SK-N-SH (cell line): ENCODE data around the gene IFNG-AS1. TPM values are rescaled to one million over a fixed set of nuclear protein-coding genes. Genes with fewer than 3 reads are reported as not detected.

Source experiments
- CTCF ChIA-PET: fragments of 300-600, 350-600 bp; formaldehyde crosslinking; extraction: SDS; loops from one replicate; lab custom pipeline; 2021; lab: Yijun Ruan, JAX
- POLR2A ChIA-PET: fragments of 350-600 bp; sonication (Branson Sonifier 250); formaldehyde crosslinking; extraction: SDS; loops from one replicate; lab custom pipeline; 2020; ENCODE audit warnings: antibody characterized with exemption, inconsistent platforms; lab: Yijun Ruan, JAX
- DNase-seq: peaks from one replicate; pipeline ENCODE4 v3.0.0; 2012
- H2AFZ ChIP-seq: fragments of 200-600 bp; sonication (generic); 2 replicates; pipeline ENCODE4 v1.8.1; 2016; ENCODE audit warnings: antibody characterized with exemption, mild to moderate bottlenecking, low read depth
- H3F3A ChIP-seq: fragments of 200-600 bp; sonication (generic); replicated peaks from 2 replicates; pipeline ENCODE3; 2016; ENCODE audit warnings: antibody characterized with exemption, mild to moderate bottlenecking; ENCODE audit not compliant: insufficient read depth
- H3K27ac ChIP-seq, 2 experiments: fragments of 200-500 bp in 1 of 2; fragments of 200-600 bp in 1 of 2; sonication (Bioruptor generic) in 1 of 2; sonication (generic), shearing (Covaris generic) in 1 of 2; 2 replicates each; pipeline versions ENCODE4 v1.5.1 to v1.6.1; 2014 to 2016; ENCODE audit warnings: low read depth in 2 of 2, inconsistent platforms in 1 of 2, low read length in 1 of 2, mild to moderate bottlenecking in 1 of 2, mixed read lengths in 1 of 2
- H3K27me3 ChIP-seq: fragments of 200-600 bp; sonication (generic), shearing (Covaris generic); 2 replicates; pipeline ENCODE4 v1.6.1; 2016; ENCODE audit warnings: mixed run types; ENCODE audit not compliant: insufficient read depth
- H3K36me3 ChIP-seq, 2 experiments: fragments of 200-500 bp in 1 of 2; fragments of 200-600 bp in 1 of 2; sonication (Bioruptor generic) in 1 of 2; sonication (generic) in 1 of 2; replicated peaks in 1 of 2; 2 replicates each; pipeline versions ENCODE3 to v1.5.1; 2014 to 2016; ENCODE audit warnings: low read length in 1 of 2, mild to moderate bottlenecking in 1 of 2; ENCODE audit not compliant: insufficient read depth in 2 of 2, control insufficient read depth in 1 of 2
- H3K4me1 ChIP-seq, 2 experiments: fragments of 200-500 bp in 1 of 2; fragments of 200-600 bp in 1 of 2; sonication (Bioruptor generic) in 1 of 2; sonication (generic), shearing (Covaris generic) in 1 of 2; 2 replicates each; pipeline versions ENCODE4 v1.5.1 to v1.6.1; 2014 to 2016; ENCODE audit warnings: low read depth in 1 of 2, low read length in 1 of 2, mixed run types in 1 of 2; ENCODE audit not compliant: insufficient read depth in 2 of 2, control insufficient read depth in 1 of 2
- H3K4me2 ChIP-seq: fragments of 200-600 bp; sonication (generic), shearing (Covaris generic); 2 replicates; pipeline ENCODE4 v1.6.1; 2017; ENCODE audit warnings: mixed run types
- H3K4me3 ChIP-seq, 2 experiments: fragments of 200-500 bp in 1 of 2; fragments of 200-600 bp in 1 of 2; sonication (Bioruptor generic) in 1 of 2; sonication (generic), shearing (Covaris generic) in 1 of 2; 2 replicates each; pipeline versions ENCODE4 v1.5.1 to v1.8.1; 2014 to 2016; ENCODE audit warnings: low read depth in 2 of 2, inconsistent platforms in 1 of 2, low read length in 1 of 2, mild to moderate bottlenecking in 1 of 2, mixed read lengths in 1 of 2, moderate library complexity in 1 of 2
- H3K79me2 ChIP-seq: fragments of 200-600 bp; sonication (generic); 2 replicates; pipeline ENCODE4 v1.8.1; 2017; ENCODE audit warnings: mild to moderate bottlenecking; ENCODE audit not compliant: insufficient read depth
- H3K9ac ChIP-seq: fragments of 200-600 bp; sonication (generic); 2 replicates; pipeline ENCODE4 v1.6.1; 2017; ENCODE audit warnings: mixed run types
- H3K9me2 ChIP-seq: fragments of 200-600 bp; sonication (generic); 2 replicates; pipeline ENCODE4 v1.6.1; 2017; ENCODE audit warnings: mixed run types
- H3K9me3 ChIP-seq: fragments of 200-600 bp; sonication (generic); 2 replicates; pipeline ENCODE4 v1.6.1; 2017; ENCODE audit warnings: mixed run types, mild to moderate bottlenecking, moderate library complexity
- H4K20me1 ChIP-seq: fragments of 200-600 bp; sonication (generic); 2 replicates; pipeline ENCODE4 v1.6.1; 2017; ENCODE audit warnings: mild to moderate bottlenecking, mixed run types; ENCODE audit not compliant: insufficient read depth
- CHD2 ChIP-seq: fragments of 150-350 bp; IDR thresholded peaks from 2 replicates; pipeline ENCODE4 v1.6.1; 2018; ENCODE audit warnings: low read length; ENCODE audit not compliant: partially characterized antibody
- EP300 ChIP-seq, 2 experiments: IDR thresholded peaks; 2 replicates each; pipeline versions ENCODE4 v1.4.0 to v1.6.1; 2012; ENCODE audit warnings: borderline replicate concordance in 1 of 2, low read depth in 1 of 2, low read length in 1 of 2
- FOXJ3 ChIP-seq: sonication (generic); formaldehyde crosslinking; IDR thresholded peaks from 2 replicates; pipeline ENCODE4 v1.5.1; 2020; ENCODE audit warnings: mild to moderate bottlenecking, missing genetic modification reagents
- GABPA ChIP-seq: IDR thresholded peaks from 2 replicates; pipeline ENCODE4 v1.4.0; 2012; ENCODE audit warnings: low read depth, mild to moderate bottlenecking
- IRF3 ChIP-seq: fragments of 150-350 bp; IDR thresholded peaks from 2 replicates; pipeline ENCODE4 v1.6.1; 2016; ENCODE audit warnings: mild to moderate bottlenecking, low read depth, low read length
- MAX ChIP-seq: IDR thresholded peaks from 2 replicates; pipeline ENCODE4 v1.4.0; 2012; ENCODE audit warnings: low read depth
- MEF2A ChIP-seq: IDR thresholded peaks from 2 replicates; pipeline ENCODE4 v1.4.0; 2012; ENCODE audit warnings: low read depth, borderline replicate concordance
- NRF1 ChIP-seq: IDR thresholded peaks from 2 replicates; pipeline ENCODE4 v1.6.1; 2012; ENCODE audit warnings: low read depth, mild to moderate bottlenecking, low read length
- RCOR1 ChIP-seq: fragments of 150-350 bp; IDR thresholded peaks from 2 replicates; pipeline ENCODE4 v1.6.1; 2017; ENCODE audit warnings: antibody characterized with exemption, low read length
- RFX5 ChIP-seq: IDR thresholded peaks from 2 replicates; pipeline ENCODE4 v1.6.1; 2012; ENCODE audit warnings: mild to moderate bottlenecking, improper control_type of control experiment, low read length
- RXRA ChIP-seq: IDR thresholded peaks from 2 replicates; pipeline ENCODE4 v1.4.0; 2012; ENCODE audit warnings: low read depth, mild to moderate bottlenecking, borderline replicate concordance
- SIN3A ChIP-seq: IDR thresholded peaks from 2 replicates; pipeline ENCODE4 v1.6.1; 2012; ENCODE audit warnings: low read depth, mild to moderate bottlenecking, low read length, moderate library complexity, borderline replicate concordance
- TCF12 ChIP-seq: IDR thresholded peaks from 2 replicates; pipeline ENCODE4 v1.4.0; 2012
- USF1 ChIP-seq: IDR thresholded peaks from 2 replicates; pipeline ENCODE4 v1.4.0; 2012; ENCODE audit warnings: low read depth, borderline replicate concordance
- YY1 ChIP-seq: IDR thresholded peaks from 2 replicates; pipeline ENCODE4 v1.4.0; 2012; ENCODE audit warnings: low read depth, mild to moderate bottlenecking
- WGBS: methylation state at CpG from one replicate; pipeline ENCODE4 v1.1.6; 2017; ENCODE audit warnings: low lambda C conversion rate; 5-methylcytosine and 5-hydroxymethylcytosine counted together
- polyA plus RNA-seq, 3 experiments: library from polyadenylated mRNA; depleted of rRNA; stranded (reverse); fragments of >200 nt; gene quantifications; 2 replicates each; pipeline ENCODE4 v1.2.3, GENCODE V29; 2012
- TF ChIP-seq, protein P1 (sequence below): IDR thresholded peaks from 2 replicates; pipeline ENCODE4 v1.6.1; 2012; ENCODE audit warnings: mild to moderate bottlenecking, low read depth, low read length, moderate library complexity
- TF ChIP-seq, protein P2 (sequence below): fragments of 200-600 bp; sonication (generic); IDR thresholded peaks from 2 replicates; pipeline ENCODE4 v1.6.1; 2017; ENCODE audit warnings: antibody characterized with exemption, mild to moderate bottlenecking, moderate library complexity

The IFNG-AS1 gene
- polyA plus RNA-seq, 1 of the 3 experiments (the other 2 are of a cell fraction), result not detected

DNA sequence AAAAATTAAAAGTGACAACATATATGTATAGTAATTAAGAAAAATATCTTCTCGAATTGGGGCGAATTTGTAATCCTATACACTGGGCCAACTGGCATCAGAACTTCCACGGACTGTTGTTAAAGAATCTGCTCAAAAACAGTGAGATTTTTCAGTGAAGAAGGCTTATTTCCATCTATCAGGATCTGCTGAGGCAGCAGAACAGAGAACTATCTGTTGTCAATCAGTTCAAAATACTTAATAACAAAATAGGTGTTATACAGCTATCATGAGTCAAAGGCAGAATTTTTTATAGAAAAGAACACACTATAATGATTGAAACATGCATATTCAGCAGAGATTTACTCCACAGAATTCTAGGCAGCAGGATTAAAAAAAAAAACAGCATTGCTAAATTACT, 41.9 kb downstream of the IFNG-AS1 start:
- H3K4me2 ChIP-seq, result no peak overlapping the region
- ChIA-PET CTCF (interaction anchor here (0.9 to 2.5 kb wide), 2 partner anchors 9 to 88 kb away, joined by 4 to 13 read pairs; no protein-coding TSS in a partner anchor), POLR2A (no interaction called here)
- H3K9ac ChIP-seq, result no peak overlapping the region
- H3K4me1 ChIP-seq, result no peaks in the 10 kb centered on the region
- H3K9me3 ChIP-seq, result no peaks in the 10 kb centered on the region
- no peak for TF ChIP-seq SIN3A
- no peak for TF ChIP-seq RCOR1
- TF ChIP-seq CHD2, result no peak
- no peak for TF ChIP-seq FOXJ3 (CRISPR knock-in tag)
- no peak for TF ChIP-seq MAX
- TF ChIP-seq IRF3, result no peak
- TF ChIP-seq MEF2A, result no peak
- no peak for TF ChIP-seq EP300 (IDR thresholded peaks at IDR 0.05; ENCODE audit: borderline replicate concordance in 1 of 2, low read depth in 1 of 2, low read length in 1 of 2)
- TF ChIP-seq GABPA, result no peak
- TF ChIP-seq, protein P1, sequence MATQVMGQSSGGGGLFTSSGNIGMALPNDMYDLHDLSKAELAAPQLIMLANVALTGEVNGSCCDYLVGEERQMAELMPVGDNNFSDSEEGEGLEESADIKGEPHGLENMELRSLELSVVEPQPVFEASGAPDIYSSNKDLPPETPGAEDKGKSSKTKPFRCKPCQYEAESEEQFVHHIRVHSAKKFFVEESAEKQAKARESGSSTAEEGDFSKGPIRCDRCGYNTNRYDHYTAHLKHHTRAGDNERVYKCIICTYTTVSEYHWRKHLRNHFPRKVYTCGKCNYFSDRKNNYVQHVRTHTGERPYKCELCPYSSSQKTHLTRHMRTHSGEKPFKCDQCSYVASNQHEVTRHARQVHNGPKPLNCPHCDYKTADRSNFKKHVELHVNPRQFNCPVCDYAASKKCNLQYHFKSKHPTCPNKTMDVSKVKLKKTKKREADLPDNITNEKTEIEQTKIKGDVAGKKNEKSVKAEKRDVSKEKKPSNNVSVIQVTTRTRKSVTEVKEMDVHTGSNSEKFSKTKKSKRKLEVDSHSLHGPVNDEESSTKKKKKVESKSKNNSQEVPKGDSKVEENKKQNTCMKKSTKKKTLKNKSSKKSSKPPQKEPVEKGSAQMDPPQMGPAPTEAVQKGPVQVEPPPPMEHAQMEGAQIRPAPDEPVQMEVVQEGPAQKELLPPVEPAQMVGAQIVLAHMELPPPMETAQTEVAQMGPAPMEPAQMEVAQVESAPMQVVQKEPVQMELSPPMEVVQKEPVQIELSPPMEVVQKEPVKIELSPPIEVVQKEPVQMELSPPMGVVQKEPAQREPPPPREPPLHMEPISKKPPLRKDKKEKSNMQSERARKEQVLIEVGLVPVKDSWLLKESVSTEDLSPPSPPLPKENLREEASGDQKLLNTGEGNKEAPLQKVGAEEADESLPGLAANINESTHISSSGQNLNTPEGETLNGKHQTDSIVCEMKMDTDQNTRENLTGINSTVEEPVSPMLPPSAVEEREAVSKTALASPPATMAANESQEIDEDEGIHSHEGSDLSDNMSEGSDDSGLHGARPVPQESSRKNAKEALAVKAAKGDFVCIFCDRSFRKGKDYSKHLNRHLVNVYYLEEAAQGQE, result no peak
- TF ChIP-seq RXRA, result no peak
- no peak for TF ChIP-seq USF1
- TF ChIP-seq, protein P2, sequence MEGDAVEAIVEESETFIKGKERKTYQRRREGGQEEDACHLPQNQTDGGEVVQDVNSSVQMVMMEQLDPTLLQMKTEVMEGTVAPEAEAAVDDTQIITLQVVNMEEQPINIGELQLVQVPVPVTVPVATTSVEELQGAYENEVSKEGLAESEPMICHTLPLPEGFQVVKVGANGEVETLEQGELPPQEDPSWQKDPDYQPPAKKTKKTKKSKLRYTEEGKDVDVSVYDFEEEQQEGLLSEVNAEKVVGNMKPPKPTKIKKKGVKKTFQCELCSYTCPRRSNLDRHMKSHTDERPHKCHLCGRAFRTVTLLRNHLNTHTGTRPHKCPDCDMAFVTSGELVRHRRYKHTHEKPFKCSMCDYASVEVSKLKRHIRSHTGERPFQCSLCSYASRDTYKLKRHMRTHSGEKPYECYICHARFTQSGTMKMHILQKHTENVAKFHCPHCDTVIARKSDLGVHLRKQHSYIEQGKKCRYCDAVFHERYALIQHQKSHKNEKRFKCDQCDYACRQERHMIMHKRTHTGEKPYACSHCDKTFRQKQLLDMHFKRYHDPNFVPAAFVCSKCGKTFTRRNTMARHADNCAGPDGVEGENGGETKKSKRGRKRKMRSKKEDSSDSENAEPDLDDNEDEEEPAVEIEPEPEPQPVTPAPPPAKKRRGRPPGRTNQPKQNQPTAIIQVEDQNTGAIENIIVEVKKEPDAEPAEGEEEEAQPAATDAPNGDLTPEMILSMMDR, result no peak
- TF ChIP-seq NRF1, result no peak
- TF ChIP-seq YY1, result no peak
- TF ChIP-seq TCF12, result no peak
- no peak for TF ChIP-seq RFX5
- H3K27me3 ChIP-seq, result no peaks in the 10 kb centered on the region
- 68% methylated on average over 3 of the region's 3 CpGs for WGBS
- H3K36me3 ChIP-seq, result no peaks in the 10 kb centered on the region
- no peaks in the 10 kb centered on the region for H3F3A ChIP-seq
- H3K9me2 ChIP-seq, result no peaks in the 10 kb centered on the region
- H2AFZ ChIP-seq, result no peak overlapping the region
- no peaks in the 10 kb centered on the region for H4K20me1 ChIP-seq
- no peak overlapping the region for H3K4me3 ChIP-seq
- no peak for DNase-seq
- H3K27ac ChIP-seq, result no peak overlapping the region
- no peaks in the 10 kb centered on the region for H3K79me2 ChIP-seq
